GM23338 (cell line): ENCODE data around the gene ADAMTS7. TPM values are rescaled to one million over a fixed set of nuclear protein-coding genes. Genes with fewer than 3 reads are reported as not detected.

ENCODE experiments used
- ATAC-seq: fragments of 200-7000 bp; cut with Tn5 transposase; 3 replicates; pipeline ENCODE4 v1.9.1; 2020
- DNase-seq: peaks from one replicate; pipeline ENCODE4 v3.0.0-alpha.2; 2015; ENCODE audit warnings: low spot score
- H2AFZ ChIP-seq: fragments of 200-600 bp; sonication (generic); 2 replicates; pipeline ENCODE4 v1.8.0; 2016; ENCODE audit warnings: antibody characterized with exemption, mild to moderate bottlenecking, moderate library complexity
- H3F3A ChIP-seq: fragments of 200-600 bp; sonication (generic); replicated peaks from 2 replicates; pipeline ENCODE4 v1.8.0; 2017; ENCODE audit warnings: antibody characterized with exemption, mixed run types, low read depth
- H3K27ac ChIP-seq: fragments of 200-600 bp; sonication (generic); 2 replicates; pipeline ENCODE4 v1.6.1; 2016; ENCODE audit warnings: low read depth
- H3K27me3 ChIP-seq: fragments of 200-600 bp; sonication (generic); 2 replicates; pipeline ENCODE4 v1.8.0; 2016; ENCODE audit warnings: mild to moderate bottlenecking, mixed run types, moderate library complexity; ENCODE audit not compliant: insufficient read depth
- H3K36me3 ChIP-seq: fragments of 200-600 bp; sonication (generic); 2 replicates; pipeline ENCODE4 v1.8.0; 2016; ENCODE audit warnings: mild to moderate bottlenecking; ENCODE audit not compliant: insufficient read depth
- H3K4me1 ChIP-seq: fragments of 200-600 bp; sonication (generic); 2 replicates; pipeline ENCODE4 v1.8.0; 2016; ENCODE audit warnings: mild to moderate bottlenecking, moderate library complexity; ENCODE audit not compliant: insufficient read depth
- H3K4me2 ChIP-seq: fragments of 200-600 bp; sonication (generic); 2 replicates; pipeline ENCODE4 v1.7.1; 2017; ENCODE audit warnings: mixed run types
- H3K4me3 ChIP-seq: fragments of 200-600 bp; sonication (generic); 2 replicates; pipeline ENCODE4 v1.6.1; 2016; ENCODE audit warnings: mixed run types
- H3K79me2 ChIP-seq: fragments of 200-600 bp; sonication (generic); replicated peaks from 2 replicates; pipeline ENCODE4 v1.8.0; 2017; ENCODE audit warnings: mild to moderate bottlenecking; ENCODE audit not compliant: insufficient read depth
- H3K9me2 ChIP-seq: fragments of 200-600 bp; sonication (generic); 2 replicates; pipeline ENCODE4 v1.8.0; 2017; ENCODE audit not compliant: insufficient read depth
- H4K20me1 ChIP-seq: fragments of 200-600 bp; sonication (generic); replicated peaks from 2 replicates; pipeline ENCODE4 v1.8.0; 2017; ENCODE audit warnings: mild to moderate bottlenecking; ENCODE audit not compliant: insufficient read depth
- H3K27ac Mint-ChIP-seq: 2 replicates; pipeline ENCODE4 v1.8.0; 2020; ENCODE audit warnings: inconsistent platforms, mild to moderate bottlenecking, moderate library complexity, mixed read lengths
- H3K27me3 Mint-ChIP-seq: 3 replicates; pipeline ENCODE4 v1.8.0; 2022; ENCODE audit warnings: low read depth, mild to moderate bottlenecking, moderate library complexity, mixed read lengths, inconsistent platforms; ENCODE audit not compliant: insufficient read depth, poor library complexity
- H3K36me3 Mint-ChIP-seq: 3 replicates; pipeline ENCODE4 v1.8.0; 2021; ENCODE audit warnings: low read depth, mild to moderate bottlenecking, inconsistent platforms, moderate library complexity, mixed read lengths
- H3K4me1 Mint-ChIP-seq: 3 replicates; pipeline ENCODE4 v1.8.0; 2020; ENCODE audit warnings: mild to moderate bottlenecking, inconsistent platforms, mixed read lengths
- H3K4me3 Mint-ChIP-seq: 3 replicates; pipeline ENCODE4 v1.8.0; 2021; ENCODE audit warnings: moderate library complexity, mild to moderate bottlenecking, inconsistent platforms, mixed read lengths
- H3K9me3 Mint-ChIP-seq: 3 replicates; pipeline ENCODE4 v1.8.0; 2020; ENCODE audit warnings: moderate library complexity, mild to moderate bottlenecking, inconsistent platforms, mixed read lengths
- ETS1 ChIP-seq: IDR thresholded peaks from 2 replicates; pipeline ENCODE4 v1.6.1; 2016; ENCODE audit warnings: antibody characterized with exemption
- EZH2phosphoT487 ChIP-seq: fragments of 200-600 bp; sonication (generic); IDR thresholded peaks from one replicate; pipeline ENCODE4 v1.8.1; 2018; ENCODE audit warnings: antibody characterized with exemption; ENCODE audit not compliant: unreplicated experiment
- JUNB ChIP-seq: IDR thresholded peaks from one replicate; pipeline ENCODE4 v1.6.1; 2016; ENCODE audit warnings: antibody characterized with exemption; ENCODE audit not compliant: unreplicated experiment
- NANOG ChIP-seq: IDR thresholded peaks from 2 replicates; pipeline ENCODE4 v1.6.1; 2016; ENCODE audit warnings: antibody characterized with exemption, borderline replicate concordance
- POLR2AphosphoS5 ChIP-seq: IDR thresholded peaks from 2 replicates; pipeline ENCODE4 v1.6.1; 2016; ENCODE audit warnings: antibody characterized with exemption, low read depth
- STAT1 ChIP-seq: IDR thresholded peaks from one replicate; pipeline ENCODE4 v1.6.1; 2016; ENCODE audit warnings: antibody characterized with exemption; ENCODE audit not compliant: unreplicated experiment
- ZNF331 ChIP-seq: fragments of 250-450 bp; sonication (Bioruptor Pico); IDR thresholded peaks from 2 replicates; pipeline ENCODE4 v1.5.0; 2020; ENCODE audit warnings: low read depth, mild to moderate bottlenecking, moderate library complexity
- ZNF462 ChIP-seq: fragments of 250-450 bp; sonication (Bioruptor Pico); IDR thresholded peaks from 2 replicates; pipeline ENCODE4 v1.5.0; 2020; ENCODE audit warnings: mild to moderate bottlenecking, moderate library complexity
- polyA plus RNA-seq: library from polyadenylated mRNA; unstranded; fragments of >200 nt; fragmentation: Nextera tagmentation; extraction: Ambion mirVana; gene quantifications from 2 replicates; pipeline ENCODE4 v1.2.1, GENCODE V29; 2016
- total RNA-seq: library from RNA; depleted of rRNA; stranded (reverse); fragments of >200 nt; shearing (Covaris generic); gene quantifications from 2 replicates; pipeline ENCODE4 v1.2.3, GENCODE V29; 2014
- TF ChIP-seq, protein P1 (sequence below): IDR thresholded peaks from one replicate; pipeline ENCODE4 v1.6.1; 2018; ENCODE audit warnings: antibody characterized with exemption; ENCODE audit not compliant: unreplicated experiment

ADAMTS7 gene
- total and polyA plus RNA-seq, 2 experiments from 2014 or later, result 11.6 to 52.7 TPM

DNA sequence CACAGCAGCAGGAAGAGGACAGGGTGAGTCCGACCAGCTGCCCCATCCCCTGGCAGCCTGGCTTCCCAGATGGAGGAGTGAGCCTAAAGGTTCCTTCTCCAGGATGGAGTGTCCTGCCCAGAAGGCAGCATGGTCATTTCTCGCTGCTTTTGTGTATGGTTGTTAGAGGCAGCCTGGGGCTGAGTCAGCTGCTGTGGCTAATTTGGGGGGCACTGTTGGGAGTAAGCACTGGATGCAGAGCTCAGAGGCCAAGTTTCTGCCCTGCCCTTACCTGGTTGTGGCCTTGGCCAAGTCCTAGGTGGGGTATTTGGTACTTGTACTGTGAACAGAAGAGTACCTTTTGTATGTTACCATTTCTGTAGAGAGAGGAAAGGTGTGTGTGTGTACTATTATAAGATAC lies 78.6 kb downstream of the ADAMTS7 start (continued):
- TF ChIP-seq ZNF462 (CRISPR knock-in tag) (no peak), JUNB (no peak), EZH2phosphoT487 (no peak)

- Histone ChIP-seq H3K4me2 (no peak overlapping the region), H3K27me3 (no peaks in the 10 kb centered on the region), H4K20me1 (no peaks in the 10 kb centered on the region), H3K9me2 (no peaks in the 10 kb centered on the region), H3K36me3 (no peaks in the 10 kb centered on the region), H3K79me2 (no peaks in the 10 kb centered on the region), H3K4me1 (no peaks in the 10 kb centered on the region), H3F3A (no peaks in the 10 kb centered on the region), H3K4me3 (no peak overlapping the region), H2AFZ (no peak overlapping the region), H3K27ac (no peak overlapping the region)
- Mint-ChIP-seq H3K27me3 (peaks cover 21% of the 10 kb centered on the region), H3K4me1 (peaks cover 9% of the 10 kb centered on the region), H3K4me3 (no peak overlapping the region), H3K27ac (no peak overlapping the region), H3K36me3 (no peaks in the 10 kb centered on the region), H3K9me3 (no peaks in the 10 kb centered on the region; the same call in 2 of the 3 replicates)
- DNase-seq, result no peak
- ATAC-seq, result no peak
- TF ChIP-seq ETS1, result no peak
- no peak for TF ChIP-seq POLR2AphosphoS5
- no peak for TF ChIP-seq EZH2phosphoT487
- TF ChIP-seq STAT1, result no peak
- no peak for TF ChIP-seq ZNF331
- TF ChIP-seq, protein P1, sequence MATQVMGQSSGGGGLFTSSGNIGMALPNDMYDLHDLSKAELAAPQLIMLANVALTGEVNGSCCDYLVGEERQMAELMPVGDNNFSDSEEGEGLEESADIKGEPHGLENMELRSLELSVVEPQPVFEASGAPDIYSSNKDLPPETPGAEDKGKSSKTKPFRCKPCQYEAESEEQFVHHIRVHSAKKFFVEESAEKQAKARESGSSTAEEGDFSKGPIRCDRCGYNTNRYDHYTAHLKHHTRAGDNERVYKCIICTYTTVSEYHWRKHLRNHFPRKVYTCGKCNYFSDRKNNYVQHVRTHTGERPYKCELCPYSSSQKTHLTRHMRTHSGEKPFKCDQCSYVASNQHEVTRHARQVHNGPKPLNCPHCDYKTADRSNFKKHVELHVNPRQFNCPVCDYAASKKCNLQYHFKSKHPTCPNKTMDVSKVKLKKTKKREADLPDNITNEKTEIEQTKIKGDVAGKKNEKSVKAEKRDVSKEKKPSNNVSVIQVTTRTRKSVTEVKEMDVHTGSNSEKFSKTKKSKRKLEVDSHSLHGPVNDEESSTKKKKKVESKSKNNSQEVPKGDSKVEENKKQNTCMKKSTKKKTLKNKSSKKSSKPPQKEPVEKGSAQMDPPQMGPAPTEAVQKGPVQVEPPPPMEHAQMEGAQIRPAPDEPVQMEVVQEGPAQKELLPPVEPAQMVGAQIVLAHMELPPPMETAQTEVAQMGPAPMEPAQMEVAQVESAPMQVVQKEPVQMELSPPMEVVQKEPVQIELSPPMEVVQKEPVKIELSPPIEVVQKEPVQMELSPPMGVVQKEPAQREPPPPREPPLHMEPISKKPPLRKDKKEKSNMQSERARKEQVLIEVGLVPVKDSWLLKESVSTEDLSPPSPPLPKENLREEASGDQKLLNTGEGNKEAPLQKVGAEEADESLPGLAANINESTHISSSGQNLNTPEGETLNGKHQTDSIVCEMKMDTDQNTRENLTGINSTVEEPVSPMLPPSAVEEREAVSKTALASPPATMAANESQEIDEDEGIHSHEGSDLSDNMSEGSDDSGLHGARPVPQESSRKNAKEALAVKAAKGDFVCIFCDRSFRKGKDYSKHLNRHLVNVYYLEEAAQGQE, result no peak
- TF ChIP-seq NANOG, result no peak
- TF ChIP-seq JUNB, result no peak
Observed at GRCh38 chr15:78730955-78731354, 80.3 kb downstream of the ADAMTS7 start.
